GM18873 (cell line): Measurements from ENCODE around the gene NTN1.
"Not testable (repeated sequence)": the region's sequence is repeated elsewhere in the genome, so short reads cannot be mapped to it uniquely, and the experiment has no call there.

Source experiments
- ATAC-seq: cut with Tn5 transposase; IDR thresholded peaks from one replicate; pipeline ENCODE4 v1.9.1; 2021; ENCODE audit warnings: mild to moderate bottlenecking, moderate library complexity, moderate number of reproducible peaks; ENCODE audit not compliant: unreplicated experiment, low FRiP score

NTN1 gene

DNA sequence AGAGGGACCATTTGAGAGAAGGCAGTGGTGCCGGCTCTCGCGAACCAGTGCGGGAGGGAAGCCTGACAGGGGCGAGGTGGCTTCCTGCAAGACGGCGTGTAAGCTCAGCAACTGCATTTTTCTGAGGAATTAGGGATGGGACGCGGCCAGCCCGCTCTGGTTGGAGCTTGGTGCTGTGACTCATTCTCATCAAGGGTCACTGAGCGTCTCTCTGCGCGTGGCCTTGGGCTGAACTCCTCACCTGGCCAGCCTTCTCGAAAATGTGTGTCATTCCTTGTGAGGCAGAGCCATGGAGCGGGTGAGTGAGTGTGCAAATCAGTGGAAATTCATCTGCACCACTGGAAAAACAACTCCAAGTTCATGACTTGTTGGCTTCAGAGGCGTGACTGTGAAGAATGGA is 52.8 kb downstream of the NTN1 start:
- ATAC-seq = no peak

- no peak for ATAC-seq
Observed at GRCh38 chr17:9079461-9080103, 58.3 kb downstream of the NTN1 start.

DNA sequence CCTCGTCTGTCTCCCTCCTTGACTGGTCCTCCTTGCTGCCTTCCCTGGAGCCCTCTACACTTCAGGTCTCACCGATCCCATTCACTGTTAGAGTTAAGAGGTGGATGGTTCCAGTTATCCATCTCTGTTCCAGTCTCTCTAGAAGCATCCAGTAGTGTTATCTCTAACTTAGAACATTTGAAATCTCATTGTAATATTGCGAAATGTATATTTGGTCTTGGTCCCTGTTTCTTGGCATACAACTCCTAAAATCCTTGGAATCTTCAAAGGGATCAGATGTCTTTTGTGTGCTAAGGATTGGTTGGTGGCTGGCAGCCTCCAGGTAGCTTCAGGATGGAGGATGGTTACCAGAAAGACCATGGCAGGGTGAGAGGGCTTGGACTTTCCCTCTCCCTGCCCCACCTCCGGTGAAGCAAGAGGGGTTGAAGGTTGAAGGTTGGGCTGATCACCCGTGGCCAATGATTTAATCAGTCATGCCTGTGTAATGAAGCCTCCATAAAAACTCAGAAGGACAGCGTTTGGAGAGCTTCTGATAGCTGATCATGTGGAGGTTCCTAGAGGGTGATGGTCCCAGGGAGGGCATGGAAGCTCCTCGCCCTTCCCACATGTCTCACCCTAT is 59.1 kb downstream of the NTN1 start:
- ATAC-seq = no peak

GRCh38 chr17:9080983-9081382 is 59.7 kb downstream of the NTN1 start:
- ATAC-seq = no peak

- ATAC-seq = no peak
Observed at GRCh38 chr17:9086577-9086976, 65.3 kb downstream of the NTN1 start.

DNA sequence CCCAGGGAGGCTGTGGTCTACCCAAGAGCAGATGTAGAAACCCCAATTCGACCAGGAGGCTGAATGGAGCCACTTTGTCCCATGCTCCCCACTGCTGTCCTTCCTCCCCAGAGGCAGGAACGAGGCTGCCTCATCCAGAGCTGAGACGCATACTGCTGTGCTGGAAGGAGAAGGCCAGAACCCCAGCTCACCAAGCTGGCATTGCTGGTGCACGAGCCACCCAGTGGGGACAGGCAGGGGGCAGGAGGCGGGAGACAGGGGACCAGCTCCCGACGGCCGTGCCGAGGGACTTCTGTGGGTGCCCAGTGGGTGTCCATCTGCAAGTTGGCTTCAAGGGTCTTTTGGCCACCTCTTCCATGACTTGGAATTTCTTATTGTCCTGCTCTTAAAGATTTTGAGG is 66.6 kb downstream of the NTN1 start:
- no peak for ATAC-seq

DNA sequence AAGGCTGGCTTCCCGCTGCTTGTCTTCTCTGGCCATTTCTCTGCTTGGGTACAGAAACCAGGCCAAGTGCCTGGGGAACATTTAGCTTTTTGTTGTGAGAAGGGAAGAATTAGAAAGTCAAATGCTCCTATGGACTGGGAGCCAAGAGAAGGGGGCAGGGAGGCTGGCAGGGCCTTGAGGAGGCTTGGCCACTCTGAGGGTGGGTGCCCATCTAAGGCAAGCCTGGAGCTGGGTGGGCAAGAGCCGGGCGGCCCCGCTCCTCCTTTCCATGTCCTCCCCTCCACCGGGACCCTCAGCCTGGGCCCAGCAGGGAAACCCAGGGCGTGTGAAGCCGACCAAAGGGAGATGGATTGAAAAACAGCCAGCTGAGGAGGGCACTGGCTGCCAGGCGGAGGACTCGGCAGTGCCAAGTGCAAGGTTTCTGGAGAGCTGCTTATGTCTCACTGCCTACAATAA is 69.4 kb downstream of the NTN1 start:
- no peak for ATAC-seq

DNA sequence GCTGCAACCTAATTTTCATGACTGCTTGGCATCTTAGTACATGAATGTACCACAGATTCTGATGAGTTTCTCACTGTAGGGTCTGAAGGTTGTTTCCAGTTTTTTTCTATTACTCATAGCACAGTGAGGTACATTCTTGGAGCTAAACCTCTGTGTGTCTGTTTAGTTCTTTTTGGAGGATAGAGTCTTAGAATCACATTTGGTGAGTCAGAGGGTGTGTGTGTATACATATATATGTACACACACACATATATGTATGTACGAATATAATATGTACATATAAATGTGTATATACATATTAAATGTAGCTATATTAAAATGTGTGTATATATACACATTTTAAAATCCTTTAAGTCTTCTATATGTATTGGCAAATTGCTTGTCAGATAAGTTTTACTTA is 72.9 kb downstream of the NTN1 start:
- ATAC-seq = no peak

DNA sequence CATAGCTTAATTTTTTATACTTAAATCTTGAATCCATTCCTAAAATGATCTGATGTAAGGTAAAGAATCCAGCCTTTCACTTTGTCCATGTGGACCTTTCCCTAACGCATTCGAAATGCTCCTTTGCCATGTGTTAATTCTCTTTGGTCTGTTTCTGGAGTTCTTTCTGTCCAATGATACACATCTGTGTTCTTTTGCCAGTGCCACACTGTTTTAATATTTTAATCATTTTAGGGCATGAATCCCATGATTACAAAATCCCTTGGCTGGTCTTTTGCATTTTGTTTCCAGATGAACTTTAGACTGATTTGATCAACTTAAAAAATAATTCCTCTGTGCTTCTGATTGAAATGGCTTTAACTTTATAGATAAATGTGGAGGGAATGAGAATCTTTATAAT is 74.1 kb downstream of the NTN1 start:
- no peak for ATAC-seq

DNA sequence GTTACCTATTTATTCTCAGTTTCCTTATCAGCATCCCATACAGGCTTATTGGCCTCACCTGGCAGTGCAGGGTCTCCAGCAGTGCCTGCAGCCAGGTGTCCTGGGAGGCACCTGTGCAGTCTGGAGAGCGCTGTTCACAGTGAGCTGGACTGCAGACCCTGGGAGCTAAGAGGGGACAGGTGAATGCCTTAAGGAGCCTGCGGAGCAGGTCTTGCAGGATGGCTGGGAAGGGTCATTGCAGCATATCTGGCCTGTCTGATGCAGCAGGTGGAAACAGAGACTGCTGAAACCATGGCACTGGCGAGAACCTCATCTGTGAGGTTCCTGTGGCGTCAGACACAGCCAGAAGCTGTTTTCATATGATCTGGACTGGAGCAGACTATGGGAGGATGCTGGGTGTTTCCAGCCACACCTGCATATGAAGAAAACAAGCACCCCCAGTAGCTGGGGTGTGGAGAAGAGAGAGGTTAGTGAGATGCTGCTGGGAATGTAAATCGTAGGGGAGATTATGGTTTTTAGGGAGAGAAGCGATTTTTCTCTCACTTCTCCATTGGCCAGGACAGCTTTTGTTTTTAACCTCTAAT is 77.0 kb downstream of the NTN1 start:
- no peak for ATAC-seq

DNA sequence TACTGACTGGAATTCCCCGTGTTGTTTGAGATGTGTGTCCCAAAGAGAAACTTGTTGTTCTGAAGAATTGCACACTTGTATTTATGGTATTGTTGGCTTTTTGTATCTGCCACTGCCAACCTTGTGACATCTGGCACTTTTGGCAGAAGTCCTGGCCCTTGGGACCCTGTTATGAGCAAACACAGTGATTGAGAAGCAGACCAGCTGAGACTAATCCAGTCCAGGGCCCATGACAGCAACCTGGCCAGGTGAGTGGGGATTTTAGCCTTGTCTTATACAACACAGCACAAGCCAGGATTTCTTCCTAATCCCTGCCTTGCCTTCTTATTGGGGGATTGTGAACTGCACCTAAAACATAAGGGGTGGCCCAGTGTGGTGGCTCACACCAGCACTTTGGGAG is 80.0 kb downstream of the NTN1 start:
- no peak for ATAC-seq

DNA sequence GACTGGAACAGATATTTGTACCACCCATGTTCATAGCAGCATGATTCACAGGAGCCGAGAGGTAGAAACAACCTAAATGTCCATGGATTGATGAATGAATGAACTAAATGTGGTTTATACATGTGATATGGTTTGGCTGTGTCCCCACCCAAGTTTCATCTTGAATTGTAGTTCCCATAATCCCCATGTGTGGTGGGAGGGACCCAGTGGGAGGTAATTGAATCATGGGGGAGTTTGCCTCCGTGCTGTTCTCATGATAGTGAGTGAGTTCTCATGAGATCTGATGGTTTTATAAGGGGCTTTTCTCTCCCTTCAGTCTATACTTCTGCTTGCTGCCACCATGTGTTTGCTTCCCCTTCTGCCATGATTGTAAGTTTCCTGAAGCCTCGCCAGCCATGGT is 81.9 kb downstream of the NTN1 start:
- ATAC-seq = not testable (repeated sequence)

- ATAC-seq = no peak
Observed at GRCh38 chr17:9104370-9105041, 83.2 kb downstream of the NTN1 start.

DNA sequence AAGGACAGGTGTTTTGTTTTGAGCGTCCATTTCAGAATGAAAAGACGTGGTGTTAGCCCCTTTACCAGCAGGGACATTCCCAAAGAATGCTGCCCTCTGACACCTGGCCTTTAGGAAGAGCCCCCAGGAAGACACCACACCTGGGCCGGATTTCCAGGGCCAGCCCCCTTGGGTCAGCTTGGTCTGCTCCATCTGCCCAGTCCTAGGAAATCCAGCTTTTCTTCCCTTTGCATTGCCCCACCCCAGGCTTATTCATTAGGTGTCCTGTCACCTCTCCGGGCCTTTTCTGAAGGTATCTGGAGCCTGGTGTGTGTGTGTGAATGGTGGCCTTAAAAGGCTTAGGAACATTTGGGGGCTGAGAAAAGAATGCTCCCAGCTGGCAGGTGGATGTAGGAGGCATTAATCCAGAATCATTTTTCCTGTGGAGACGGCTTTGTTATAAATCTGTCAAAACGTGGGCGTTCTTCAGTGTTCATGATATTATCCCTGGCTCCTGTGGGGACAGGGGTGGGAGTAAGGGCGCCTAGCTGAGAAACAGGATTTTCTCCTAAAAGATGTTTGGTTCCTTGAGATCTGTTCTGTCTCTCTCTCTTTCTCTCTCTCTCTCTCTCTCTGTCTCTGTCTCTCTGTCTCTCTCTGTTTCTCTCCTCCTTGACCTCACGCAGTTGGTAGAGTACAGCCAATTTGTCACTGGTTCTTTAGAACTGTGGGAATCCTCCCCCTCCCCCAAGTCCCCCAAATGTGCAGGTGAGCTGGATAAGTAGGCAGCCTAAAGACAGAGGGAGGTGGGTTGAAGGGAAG is 84.0 kb downstream of the NTN1 start:
- no peak for ATAC-seq

DNA sequence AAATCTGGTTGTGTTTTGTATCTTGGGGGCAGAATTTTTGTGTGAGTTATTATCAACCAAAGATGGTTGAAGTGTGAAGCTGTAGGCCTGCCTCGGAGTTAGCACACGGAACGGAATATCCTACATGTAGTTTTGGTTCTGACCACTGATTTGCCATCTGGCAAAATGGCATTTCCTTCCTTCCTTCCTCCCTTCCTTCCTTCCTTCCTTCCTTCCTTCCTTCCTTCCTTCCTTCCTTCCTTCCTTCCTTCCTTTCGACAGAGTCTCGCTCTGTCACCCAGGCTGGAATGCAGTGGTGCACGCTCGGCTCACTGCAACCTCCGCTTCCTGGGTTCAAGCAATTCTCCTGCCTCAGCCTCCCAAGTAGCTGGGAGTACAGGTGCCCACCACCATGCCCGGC is 85.0 kb downstream of the NTN1 start:
- ATAC-seq = not testable (repeated sequence)

DNA sequence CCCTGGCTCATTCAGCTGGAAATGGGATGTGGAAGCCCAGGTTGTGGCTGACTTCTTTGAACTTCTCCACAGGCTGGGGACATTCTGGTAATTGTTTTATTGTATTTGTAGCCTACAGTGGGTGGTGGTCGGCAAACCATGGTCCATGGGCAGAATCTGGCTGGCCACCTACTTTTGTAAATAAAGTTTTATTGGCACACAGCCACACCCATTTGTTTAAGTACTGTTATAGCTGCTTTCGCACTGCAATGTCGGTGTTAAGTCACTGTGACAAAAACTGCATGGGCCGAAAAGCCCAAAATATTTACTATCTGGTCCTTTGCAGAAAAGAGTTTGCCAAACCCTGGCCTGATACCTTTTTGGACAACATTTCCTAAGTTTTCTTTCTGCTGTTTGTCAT is 86.2 kb downstream of the NTN1 start:
- ATAC-seq = no peak

- ATAC-seq = no peak
Observed at GRCh38 chr17:9108146-9108545, 86.8 kb downstream of the NTN1 start.

DNA sequence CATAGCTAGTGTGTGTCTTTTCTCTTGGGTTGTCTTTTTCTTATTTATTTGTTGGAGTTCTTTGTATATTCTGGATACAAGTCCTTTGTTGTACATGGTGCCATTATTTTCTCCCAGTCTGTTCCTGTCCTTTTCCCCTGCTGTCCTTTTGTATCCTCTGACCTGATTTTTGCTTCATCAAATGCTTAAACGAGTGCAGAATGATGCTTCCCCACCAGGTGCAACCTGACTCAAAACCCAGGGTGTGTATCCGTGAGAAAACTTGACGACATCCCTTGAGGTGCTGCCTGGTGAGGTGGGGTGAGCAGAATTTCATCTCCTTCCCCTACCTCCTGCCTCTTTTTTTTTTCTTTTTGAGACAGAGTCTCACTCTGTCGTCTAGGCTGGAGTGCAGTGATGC is 88.6 kb downstream of the NTN1 start:
- ATAC-seq = no peak

GRCh38 chr17:9110501-9110900 is 89.2 kb downstream of the NTN1 start:
- ATAC-seq = no peak

DNA sequence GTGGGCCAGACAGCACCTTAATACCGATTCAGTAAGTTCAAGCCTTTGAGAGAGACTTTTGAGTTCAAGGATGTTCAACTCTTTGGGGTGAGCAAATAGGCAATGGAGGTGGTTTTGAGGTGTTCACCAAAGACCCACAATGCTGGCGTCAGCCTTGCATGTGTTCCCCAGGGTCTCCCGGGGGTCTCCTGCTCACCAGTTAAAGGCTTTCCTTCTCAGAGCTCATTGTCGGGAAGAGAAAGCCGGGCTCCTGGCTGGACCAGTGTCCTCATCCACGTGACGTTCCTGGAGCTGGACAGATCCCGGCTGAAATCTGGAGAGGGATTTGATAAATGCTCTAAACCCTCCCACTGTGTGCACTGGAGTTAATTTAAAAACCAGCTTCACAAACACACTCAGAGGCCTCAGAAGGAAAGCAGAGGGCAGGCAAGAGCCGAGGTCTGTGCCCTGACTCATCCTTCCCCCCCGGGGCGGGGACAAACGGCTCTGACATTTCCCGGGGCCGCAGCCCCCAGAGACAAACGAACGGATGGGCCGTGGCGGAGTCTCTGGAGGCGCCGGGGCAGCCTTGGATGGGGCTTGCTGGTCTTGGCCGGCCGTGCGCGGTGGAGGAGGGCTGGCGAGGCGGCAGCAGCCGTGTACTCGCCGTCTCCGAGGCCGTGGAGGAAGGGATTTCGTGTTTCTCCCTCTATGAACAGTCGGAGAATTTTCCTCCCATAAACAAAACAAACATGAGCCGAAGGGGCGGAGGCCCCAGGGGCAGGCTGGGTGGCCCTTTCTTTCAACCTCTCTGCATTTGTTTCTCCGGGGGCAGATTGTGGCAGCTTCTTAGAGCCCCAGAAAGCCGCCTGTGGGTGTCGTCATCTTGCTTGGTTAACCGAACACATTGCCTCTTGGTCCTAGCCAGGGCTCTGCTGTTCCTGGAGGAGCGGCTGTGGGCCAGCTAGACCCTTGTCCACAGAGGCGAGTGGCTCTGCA is 94.2 kb downstream of the NTN1 start:
- no peak for ATAC-seq
